ENCODE data around the gene SH3GL3. TPM values are rescaled to one million over a fixed set of nuclear protein-coding genes. Genes with fewer than 3 reads are reported as not detected.

Gene SH3GL3
- total and polyA plus RNA-seq, 10 donors, result 0.06 TPM; not detected in 9

GRCh38 chr15:83652626-83653204, 205.6 kb downstream of the SH3GL3 start:
- H3K4me3 ChIP-seq, result no peak overlapping the region

GRCh38 chr15:83653288-83653638, 206.1 kb downstream of the SH3GL3 start:
- no peak for DNase-seq
- TF ChIP-seq, protein P1, sequence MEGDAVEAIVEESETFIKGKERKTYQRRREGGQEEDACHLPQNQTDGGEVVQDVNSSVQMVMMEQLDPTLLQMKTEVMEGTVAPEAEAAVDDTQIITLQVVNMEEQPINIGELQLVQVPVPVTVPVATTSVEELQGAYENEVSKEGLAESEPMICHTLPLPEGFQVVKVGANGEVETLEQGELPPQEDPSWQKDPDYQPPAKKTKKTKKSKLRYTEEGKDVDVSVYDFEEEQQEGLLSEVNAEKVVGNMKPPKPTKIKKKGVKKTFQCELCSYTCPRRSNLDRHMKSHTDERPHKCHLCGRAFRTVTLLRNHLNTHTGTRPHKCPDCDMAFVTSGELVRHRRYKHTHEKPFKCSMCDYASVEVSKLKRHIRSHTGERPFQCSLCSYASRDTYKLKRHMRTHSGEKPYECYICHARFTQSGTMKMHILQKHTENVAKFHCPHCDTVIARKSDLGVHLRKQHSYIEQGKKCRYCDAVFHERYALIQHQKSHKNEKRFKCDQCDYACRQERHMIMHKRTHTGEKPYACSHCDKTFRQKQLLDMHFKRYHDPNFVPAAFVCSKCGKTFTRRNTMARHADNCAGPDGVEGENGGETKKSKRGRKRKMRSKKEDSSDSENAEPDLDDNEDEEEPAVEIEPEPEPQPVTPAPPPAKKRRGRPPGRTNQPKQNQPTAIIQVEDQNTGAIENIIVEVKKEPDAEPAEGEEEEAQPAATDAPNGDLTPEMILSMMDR (IDR thresholded peaks at IDR 0.05 in 8 of 11, conservative IDR thresholded peaks at IDR 0.05 in 3 of 11), result no peak
- no peak for TF ChIP-seq POLR2A (IDR thresholded peaks at IDR 0.05)
- TF ChIP-seq POLR2AphosphoS5 (IDR thresholded peaks at IDR 0.05), result no peak
- H3K4me3 ChIP-seq, result peak overlapping the region in 4 of 8 donors; percentile 28 to 57 (median 30)
- peak overlapping the region in 1 of 8 donors; percentile 10 for H3K27ac ChIP-seq
- no peaks in the 10 kb centered on the region for H3K36me3 ChIP-seq
- H3K27me3 ChIP-seq (replicated peaks in 1 of 7), result peaks cover 0 to 85% (median 27%) of the 10 kb centered on the region in 7 donors
- peaks cover 0 to 12% (median 0%) of the 10 kb centered on the region in 6 donors for H3K4me1 ChIP-seq
- intact Hi-C loops (cut with DNase I; ENCODE audit: low total_unique reads), result no loop called here
- H3K9me3 ChIP-seq, result no peaks in the 10 kb centered on the region
- WGBS, 5 donors, result 22 to 62% (median 27%) methylated on average over 5 to 18 of the region's 18 CpGs

More at GRCh38 chr15:83652626-83653204, 205.6 kb downstream of the SH3GL3 start:
- no peaks in the 10 kb centered on the region for H3K9me3 ChIP-seq
- H3K4me1 ChIP-seq, result peaks cover 0 to 12% (median 0%) of the 10 kb centered on the region in 6 donors
- intact Hi-C loops (cut with DNase I; ENCODE audit: low total_unique reads), result no loop called here
- peaks cover 0 to 80% (median 27%) of the 10 kb centered on the region in 7 donors for H3K27me3 ChIP-seq (replicated peaks in 1 of 7)
- DNase-seq, result no peak
- TF ChIP-seq POLR2AphosphoS5 (IDR thresholded peaks at IDR 0.05), result no peak
- TF ChIP-seq, protein P1 (IDR thresholded peaks at IDR 0.05 in 8 of 11, conservative IDR thresholded peaks at IDR 0.05 in 3 of 11), result no peak
- no peak for TF ChIP-seq POLR2A (IDR thresholded peaks at IDR 0.05)
- 74 to 92% (median 84%) methylated on average over 5 of the region's 5 CpGs for WGBS, 5 donors
- H3K27ac ChIP-seq, result no peak overlapping the region
- no peaks in the 10 kb centered on the region for H3K36me3 ChIP-seq

GRCh38 chr15:83653639-83654378, 206.7 kb downstream of the SH3GL3 start, which contains the start of gene ADAMTSL3:
Gene ADAMTSL3, plus strand, starts transcription at chr15:83654123. Its CDS starts 1,639 bp downstream, at chr15:83655762.
- intact Hi-C loops (cut with DNase I; ENCODE audit: low total_unique reads), result no loop called here
- DNase-seq, result no peak
- TF ChIP-seq POLR2A (IDR thresholded peaks at IDR 0.05) (no peak), POLR2AphosphoS5 (IDR thresholded peaks at IDR 0.05) (peak in 1 of 3 donors; percentile 59)

GRCh38 chr15:83654379-83655236, 207.5 kb downstream of the SH3GL3 start:
- 11 to 18% (median 14%) methylated on average over 53 to 67 of the region's 67 CpGs for WGBS, 5 donors
- intact Hi-C loops (cut with DNase I; ENCODE audit: low total_unique reads), result no loop called here
- peaks cover 0 to 85% (median 27%) of the 10 kb centered on the region in 7 donors for H3K27me3 ChIP-seq (replicated peaks in 1 of 7)
- H3K36me3 ChIP-seq, result no peaks in the 10 kb centered on the region
- H3K4me1 ChIP-seq, result peaks cover 0 to 12% (median 0%) of the 10 kb centered on the region in 6 donors
- no peak overlapping the region for H3K27ac ChIP-seq
- H3K9me3 ChIP-seq, result no peaks in the 10 kb centered on the region
- H3K4me3 ChIP-seq, result peak overlapping the region; percentile 4 to 57 (median 28)
- no peak for DNase-seq
- TF ChIP-seq, protein P1 (IDR thresholded peaks at IDR 0.05 in 8 of 11, conservative IDR thresholded peaks at IDR 0.05 in 3 of 11), result no peak

More at GRCh38 chr15:83653639-83654378, 206.7 kb downstream of the SH3GL3 start, which contains the start of gene ADAMTSL3:
- no peaks in the 10 kb centered on the region for H3K36me3 ChIP-seq
- H3K27ac ChIP-seq, result peak within 1 kb of the TSS in 1 of 8 donors; percentile 10
- H3K4me3 ChIP-seq, result peak within 1 kb of the TSS; percentile 4 to 57 (median 28)
- H3K27me3 ChIP-seq (replicated peaks in 1 of 7), result peaks cover 0 to 87% (median 27%) of the 10 kb centered on the region in 7 donors
- 1 to 11% (median 4%) methylated on average over 30 to 105 of the region's 105 CpGs for WGBS, 5 donors
- peaks cover 0 to 12% (median 0%) of the 10 kb centered on the region in 6 donors for H3K4me1 ChIP-seq
- no peaks in the 10 kb centered on the region for H3K9me3 ChIP-seq
